Keratinocyte (primary cell): ENCODE data around the gene RASL10A. TPM values are rescaled to one million over a fixed set of nuclear protein-coding genes. Genes with fewer than 3 reads are reported as not detected.

ENCODE experiments used
- DNase-seq: peaks from one replicate; pipeline ENCODE4 v3.0.0-alpha.2; 2011; ENCODE audit warnings: low read depth, missing footprints, low spot score
- FAIRE-seq: peaks from 2 replicates; lab custom pipeline; 2011; peaks lifted over from hg19 to GRCh38; lab: Jason Lieb, UNC
- H2AFZ ChIP-seq: 2 replicates; pipeline ENCODE4 v1.6.0; 2012; ENCODE audit warnings: low read length, control low read depth, inconsistent platforms; ENCODE audit not compliant: control insufficient read depth
- H3K27ac ChIP-seq: 2 replicates; pipeline ENCODE4 v1.5.1; 2011; ENCODE audit warnings: low read length; ENCODE audit not compliant: control insufficient read depth, insufficient read depth
- H3K27me3 ChIP-seq: 3 replicates; pipeline ENCODE4 v1.6.0; 2011; ENCODE audit warnings: low read length; ENCODE audit not compliant: control insufficient read depth, insufficient read depth; ENCODE audit errors: extremely low read depth
- H3K36me3 ChIP-seq, 2 experiments: 2 replicates in 1 of 2; 3 replicates in 1 of 2; pipeline ENCODE4 v1.5.1; 2011; ENCODE audit warnings: low read length in 2 of 2, mild to moderate bottlenecking in 1 of 2; ENCODE audit not compliant: control insufficient read depth in 2 of 2, insufficient read depth in 2 of 2; ENCODE audit errors: extremely low read depth in 1 of 2
- H3K4me1 ChIP-seq: 3 replicates; pipeline ENCODE4 v1.5.1; 2011; ENCODE audit warnings: low read length; ENCODE audit not compliant: control insufficient read depth, insufficient read depth; ENCODE audit errors: extremely low read depth
- H3K4me2 ChIP-seq: 3 replicates; pipeline ENCODE4 v1.6.0; 2011; ENCODE audit warnings: low read depth, low read length; ENCODE audit not compliant: control insufficient read depth, insufficient read depth; ENCODE audit errors: extremely low read depth
- H3K4me3 ChIP-seq, 3 experiments: fragments of 200-600 bp in 1 of 3; sonication (generic) in 1 of 3; 2 replicates in 2 of 3; 3 replicates in 1 of 3; pipeline ENCODE4 v1.5.1; 2011 to 2016; ENCODE audit warnings: low read length in 3 of 3, mild to moderate bottlenecking in 3 of 3, control low read depth in 2 of 3, inconsistent platforms in 1 of 3, low read depth in 1 of 3, mixed read lengths in 1 of 3, mixed run types in 1 of 3, moderate library complexity in 1 of 3; ENCODE audit not compliant: control insufficient read depth in 2 of 3, insufficient read depth in 2 of 3; ENCODE audit errors: extremely low read depth in 1 of 3
- H3K79me2 ChIP-seq: 2 replicates; pipeline ENCODE4 v1.6.0; 2012; ENCODE audit warnings: low read length; ENCODE audit not compliant: control insufficient read depth, insufficient read depth
- H3K9ac ChIP-seq: 3 replicates; pipeline ENCODE4 v1.6.0; 2011; ENCODE audit warnings: low read length; ENCODE audit not compliant: control insufficient read depth, insufficient read depth; ENCODE audit errors: extremely low read depth
- H3K9me1 ChIP-seq: 3 replicates; pipeline ENCODE4 v1.6.0; 2011; ENCODE audit warnings: low read length; ENCODE audit not compliant: control insufficient read depth, insufficient read depth; ENCODE audit errors: extremely low read depth
- H3K9me3 ChIP-seq: 2 replicates; pipeline ENCODE4 v1.5.1; 2012; ENCODE audit warnings: low read depth, low read length; ENCODE audit not compliant: control insufficient read depth
- H4K20me1 ChIP-seq: 3 replicates; pipeline ENCODE4 v1.6.0; 2011; ENCODE audit warnings: low read length; ENCODE audit not compliant: control insufficient read depth, insufficient read depth; ENCODE audit errors: extremely low read depth
- EZH2 ChIP-seq: IDR thresholded peaks from one replicate; pipeline ENCODE4 v1.6.1; 2012; ENCODE audit warnings: inconsistent platforms, mild to moderate bottlenecking, low read length, moderate library complexity
- dilution Hi-C: fragments of 300-500 bp; cut with MboI; formaldehyde crosslinking; loops from one replicate; pipeline ENCODE4 v1.7.0; 2020; ENCODE audit warnings: low sequenced_read_pairs; ENCODE audit not compliant: extremely low pct_ligation_motif_present
- polyA plus RNA-seq, 5 experiments: library from polyadenylated mRNA; depleted of rRNA in 3 of 5; stranded (reverse) in 3 of 5; stranded (forward) in 1 of 5; unstranded in 1 of 5; fragments of >200 nt; gene quantifications; 1 replicate in 1 of 5; 2 replicates in 3 of 5; 3 replicates in 1 of 5; pipeline versions ENCODE4 v1.2.1 to v1.2.3, GENCODE V29; 2011 to 2012; ENCODE audit warnings: missing spikeins in 2 of 5, low read depth in 1 of 5, low replicate concordance in 1 of 5
- TF ChIP-seq, protein P1 (sequence below), 3 experiments: IDR thresholded peaks in 1 of 3; conservative IDR thresholded peaks in 1 of 3; optimal IDR thresholded peaks in 1 of 3; 2 replicates in 2 of 3; 3 replicates in 1 of 3; pipeline versions ENCODE3 to v1.5.1; 2011; ENCODE audit warnings: low read length in 3 of 3, mild to moderate bottlenecking in 3 of 3, moderate library complexity in 2 of 3, control low read depth in 1 of 3, inconsistent platforms in 1 of 3; ENCODE audit not compliant: insufficient read depth in 2 of 3; ENCODE audit errors: extremely low read depth in 1 of 3

Gene RASL10A
- polyA plus RNA-seq, 1 donor (not counting 4 experiments of a cell fraction or from before 2014, with no cell fraction given), result not detected

DNA sequence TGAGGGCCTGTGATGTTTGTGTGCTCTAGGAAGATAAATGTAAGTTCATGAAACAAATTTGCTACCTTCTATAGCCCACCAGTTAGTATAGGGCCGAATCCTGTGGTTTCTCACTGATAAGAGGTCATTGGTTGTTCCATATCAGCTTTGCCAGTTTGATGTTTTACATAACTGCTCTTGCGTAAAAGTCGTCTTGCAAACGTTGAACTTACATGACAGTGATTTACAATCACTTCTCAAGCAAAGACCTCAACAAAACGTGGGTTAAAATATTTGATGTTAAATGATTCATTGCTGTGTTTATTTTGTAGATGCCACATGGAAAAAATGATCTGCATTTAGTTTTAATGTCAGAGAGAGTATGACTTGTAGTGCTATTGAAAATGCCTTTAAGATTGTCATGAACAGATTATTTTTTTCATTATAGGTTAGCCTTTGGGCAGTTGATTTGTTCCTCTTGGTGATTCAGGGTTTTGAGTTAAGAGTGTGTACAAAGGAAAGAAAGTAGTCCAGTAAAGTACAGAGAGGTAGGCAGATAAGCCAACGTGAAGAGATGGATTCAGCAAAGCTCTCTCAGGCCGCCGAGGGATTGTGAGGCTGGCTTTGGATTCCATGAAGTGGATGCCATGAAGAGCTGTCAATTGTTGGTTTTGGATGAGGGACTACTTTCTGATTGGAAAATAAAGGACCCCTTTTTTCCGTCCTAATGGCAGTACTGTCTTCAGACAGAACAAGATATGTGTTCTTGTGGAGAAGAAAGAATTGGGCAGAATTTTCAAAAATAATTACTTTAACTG, 44.8 kb downstream of the RASL10A start:
- no peak for TF ChIP-seq EZH2
- TF ChIP-seq, protein P1, sequence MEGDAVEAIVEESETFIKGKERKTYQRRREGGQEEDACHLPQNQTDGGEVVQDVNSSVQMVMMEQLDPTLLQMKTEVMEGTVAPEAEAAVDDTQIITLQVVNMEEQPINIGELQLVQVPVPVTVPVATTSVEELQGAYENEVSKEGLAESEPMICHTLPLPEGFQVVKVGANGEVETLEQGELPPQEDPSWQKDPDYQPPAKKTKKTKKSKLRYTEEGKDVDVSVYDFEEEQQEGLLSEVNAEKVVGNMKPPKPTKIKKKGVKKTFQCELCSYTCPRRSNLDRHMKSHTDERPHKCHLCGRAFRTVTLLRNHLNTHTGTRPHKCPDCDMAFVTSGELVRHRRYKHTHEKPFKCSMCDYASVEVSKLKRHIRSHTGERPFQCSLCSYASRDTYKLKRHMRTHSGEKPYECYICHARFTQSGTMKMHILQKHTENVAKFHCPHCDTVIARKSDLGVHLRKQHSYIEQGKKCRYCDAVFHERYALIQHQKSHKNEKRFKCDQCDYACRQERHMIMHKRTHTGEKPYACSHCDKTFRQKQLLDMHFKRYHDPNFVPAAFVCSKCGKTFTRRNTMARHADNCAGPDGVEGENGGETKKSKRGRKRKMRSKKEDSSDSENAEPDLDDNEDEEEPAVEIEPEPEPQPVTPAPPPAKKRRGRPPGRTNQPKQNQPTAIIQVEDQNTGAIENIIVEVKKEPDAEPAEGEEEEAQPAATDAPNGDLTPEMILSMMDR (optimal IDR thresholded peaks at IDR 0.05 in 1 of 3, IDR thresholded peaks at IDR 0.05 in 1 of 3, conservative IDR thresholded peaks at IDR 0.05 in 1 of 3; ENCODE audit: extremely low read depth in 1 of 3, insufficient read depth in 2 of 3, low read length in 3 of 3), result no peak
- H2AFZ ChIP-seq, result no peak overlapping the region
- peaks cover 17 to 35% of the 10 kb centered on the region in 2 experiments for H3K36me3 ChIP-seq
- peak overlapping the region; percentile 83 for H3K4me2 ChIP-seq
- DNase-seq (no peak), FAIRE-seq (no peak)
- H3K9me1 ChIP-seq, result no peaks in the 10 kb centered on the region
- H4K20me1 ChIP-seq, result peaks cover 43% of the 10 kb centered on the region
- H3K27ac ChIP-seq, result no peak overlapping the region
- no peaks in the 10 kb centered on the region for H3K9me3 ChIP-seq
- H3K4me3 ChIP-seq, result peak overlapping the region; percentile 82 to 92 (median 89)
- peaks cover 92% of the 10 kb centered on the region for H3K79me2 ChIP-seq
- peaks cover 23% of the 10 kb centered on the region for H3K4me1 ChIP-seq
- dilution Hi-C loops, result no loop called here
- H3K9ac ChIP-seq, result peak overlapping the region; percentile 100
- H3K27me3 ChIP-seq, result no peaks in the 10 kb centered on the region

DNA sequence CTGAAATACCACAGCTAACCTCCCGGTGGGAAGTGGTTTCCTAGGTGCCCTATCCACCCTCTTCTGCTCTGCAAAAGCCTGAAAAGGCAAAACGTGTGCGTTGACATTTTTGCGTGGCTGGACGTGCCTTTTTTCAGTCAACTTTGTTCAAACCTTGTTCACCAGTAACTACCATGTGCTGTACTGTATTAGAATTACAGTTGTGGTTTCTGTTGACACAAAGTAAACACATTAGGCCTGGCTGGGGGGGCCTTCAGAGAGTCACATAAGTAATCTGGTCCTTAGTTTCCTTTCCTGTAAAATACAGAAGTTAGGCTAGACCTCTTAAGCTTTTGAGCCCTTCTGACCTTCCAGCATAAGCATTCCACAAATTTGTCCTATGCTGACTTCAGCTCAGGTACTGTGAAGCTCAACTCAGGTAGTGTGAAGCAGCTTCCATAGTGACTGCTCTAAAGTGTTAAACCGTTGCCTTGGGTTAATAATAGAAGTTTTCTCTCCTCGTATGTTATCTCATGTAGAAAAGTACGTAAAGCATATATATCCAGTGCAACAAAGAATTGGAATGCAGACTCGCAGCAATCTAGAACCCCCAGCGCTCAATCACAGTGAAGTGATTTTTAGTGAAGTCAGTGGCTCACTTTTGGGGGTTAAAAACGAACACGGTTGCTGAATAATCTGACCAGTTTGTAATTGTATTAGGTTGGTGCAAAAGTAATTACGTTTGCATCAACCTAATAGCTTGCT, 45.6 kb downstream of the RASL10A start:
- H3K36me3 ChIP-seq, result peaks cover 16 to 35% of the 10 kb centered on the region in 2 experiments
- FAIRE-seq, result peak; percentile 39

More for the DNA sequence above, 45.6 kb downstream of the RASL10A start:
- Histone ChIP-seq H2AFZ (no peak overlapping the region), H3K4me3 (peak overlapping the region; percentile 82 to 92 (median 89)), H3K27me3 (no peaks in the 10 kb centered on the region), H3K27ac (peak overlapping the region; percentile 100), H3K4me1 (peaks cover 23% of the 10 kb centered on the region), H3K79me2 (peaks cover 85% of the 10 kb centered on the region), H4K20me1 (peaks cover 43% of the 10 kb centered on the region), H3K9me3 (no peaks in the 10 kb centered on the region), H3K9me1 (no peaks in the 10 kb centered on the region), H3K9ac (peak overlapping the region; percentile 100), H3K4me2 (peak overlapping the region; percentile 83)
- no peak for TF ChIP-seq EZH2
- TF ChIP-seq, protein P1 (optimal IDR thresholded peaks at IDR 0.05 in 1 of 3, IDR thresholded peaks at IDR 0.05 in 1 of 3, conservative IDR thresholded peaks at IDR 0.05 in 1 of 3; ENCODE audit: extremely low read depth in 1 of 3, insufficient read depth in 2 of 3, low read length in 3 of 3), result no peak
- dilution Hi-C loops, result no loop called here
- no peak for DNase-seq
